Cardiac fibroblast (primary cell): Measurements from ENCODE around the gene PSMA2.

ENCODE experiments used
- DNase-seq, 2 donors: peaks; one replicate each; pipeline versions ENCODE4 v3.0.0 to v3.0.0-alpha.2; 2010; ENCODE audit warnings: low read depth in 2 of 2
- H3K4me3 ChIP-seq, 2 donors: replicated peaks in 1 of 2; 1 replicate in 1 of 2; 2 replicates in 1 of 2; pipeline ENCODE4 v1.5.1; 2011; ENCODE audit warnings: low read depth in 2 of 2, low read length in 2 of 2, mild to moderate bottlenecking in 2 of 2, moderate library complexity in 1 of 2
- CTCF ChIP-seq: IDR thresholded peaks from one replicate; pipeline ENCODE4 v1.5.1; 2011; ENCODE audit warnings: low read depth, mild to moderate bottlenecking, low read length, inconsistent platforms

Gene PSMA2

GRCh38 chr7:42959549-42959948, 27.6 kb upstream of the PSMA2 start:
- TF ChIP-seq CTCF = no peak

GRCh38 chr7:42956062-42956461, 24.1 kb upstream of the PSMA2 start:
- no peak for DNase-seq
- H3K4me3 ChIP-seq = no peak overlapping the region
- no peak for TF ChIP-seq CTCF

More at GRCh38 chr7:42959549-42959948, 27.6 kb upstream of the PSMA2 start:
- no peak overlapping the region for H3K4me3 ChIP-seq
- no peak for DNase-seq

- no peak overlapping the region for H3K4me3 ChIP-seq
- DNase-seq = no peak
- no peak for TF ChIP-seq CTCF
Observed at GRCh38 chr7:42953994-42954393, 22.0 kb upstream of the PSMA2 start.

- no peak overlapping the region for H3K4me3 ChIP-seq
- TF ChIP-seq CTCF = no peak
Observed at GRCh38 chr7:42952328-42952727, 20.4 kb upstream of the PSMA2 start.

GRCh38 chr7:42950417-42950816, 18.4 kb upstream of the PSMA2 start:
- TF ChIP-seq CTCF = no peak
- DNase-seq = no peak
- no peak overlapping the region for H3K4me3 ChIP-seq

More at GRCh38 chr7:42952328-42952727, 20.4 kb upstream of the PSMA2 start:
- no peak for DNase-seq

GRCh38 chr7:42947521-42947920, 15.5 kb upstream of the PSMA2 start:
- H3K4me3 ChIP-seq = no peak overlapping the region
- DNase-seq = no peak
- TF ChIP-seq CTCF = no peak

GRCh38 chr7:42946627-42946950, 14.6 kb upstream of the PSMA2 start:
- H3K4me3 ChIP-seq = no peak overlapping the region
- no peak for DNase-seq
- no peak for TF ChIP-seq CTCF
